A204.1 (cell line): ENCODE results near the gene NAPB.

ENCODE experiments used
- FAIRE-seq: peaks from 2 replicates; lab custom pipeline; 2012; peaks lifted over from hg19 to GRCh38; lab: Jason Lieb, UNC

NAPB gene

GRCh38 chr20:23437126-23437899 is 16.0 kb upstream of the NAPB start:
- FAIRE-seq, result no peak

- no peak for FAIRE-seq
Observed at GRCh38 chr20:23436681-23437080, 15.4 kb upstream of the NAPB start.

- FAIRE-seq, result no peak
Observed at GRCh38 chr20:23435626-23436539, 14.6 kb upstream of the NAPB start.

GRCh38 chr20:23434521-23435313 is 13.4 kb upstream of the NAPB start:
- no peak for FAIRE-seq

GRCh38 chr20:23433628-23434027 is 12.3 kb upstream of the NAPB start:
- no peak for FAIRE-seq

- no peak for FAIRE-seq
Observed at GRCh38 chr20:23425129-23425528, 3.8 kb upstream of the NAPB start.

GRCh38 chr20:23419995-23420901 is 1.0 kb downstream of the NAPB start:
- FAIRE-seq, result no peak

- no peak for FAIRE-seq
Observed at GRCh38 chr20:23419657-23419994, 1.7 kb downstream of the NAPB start.

- no peak for FAIRE-seq
Observed at GRCh38 chr20:23417861-23418260, 3.4 kb downstream of the NAPB start.

GRCh38 chr20:23415959-23416583 is 5.2 kb downstream of the NAPB start:
- FAIRE-seq, result no peak

- FAIRE-seq, result no peak
Observed at GRCh38 chr20:23415555-23415954, 5.7 kb downstream of the NAPB start.

GRCh38 chr20:23414526-23415188 is 6.6 kb downstream of the NAPB start:
- FAIRE-seq, result peak; percentile 86

- no peak for FAIRE-seq
Observed at GRCh38 chr20:23413862-23414422, 7.3 kb downstream of the NAPB start.

GRCh38 chr20:23412026-23412425 is 9.3 kb downstream of the NAPB start:
- FAIRE-seq, result no peak

GRCh38 chr20:23410916-23411695 is 10.2 kb downstream of the NAPB start:
- FAIRE-seq, result no peak

GRCh38 chr20:23409800-23410199 is 11.5 kb downstream of the NAPB start:
- no peak for FAIRE-seq

- no peak for FAIRE-seq
Observed at GRCh38 chr20:23408957-23409356, 12.3 kb downstream of the NAPB start.

GRCh38 chr20:23407781-23408464 is 13.4 kb downstream of the NAPB start:
- FAIRE-seq, result no peak

GRCh38 chr20:23406880-23407279 is 14.4 kb downstream of the NAPB start:
- FAIRE-seq, result no peak
